Suprapubic skin (tissue), 4 donors: ENCODE data around the gene PODXL2. TPM values are rescaled to one million over a fixed set of nuclear protein-coding genes. Genes with fewer than 3 reads are reported as not detected.
"Not testable (repeated sequence)": the region's sequence is repeated elsewhere in the genome, so short reads cannot be mapped to it uniquely, and the experiment has no call there.

Experiments
- DNase-seq, 2 donors: peaks; one replicate each; pipeline ENCODE4 v3.0.0-alpha.2; 2019; ENCODE audit warnings: low spot score in 2 of 2
- H3K27ac ChIP-seq: fragments of 200-600 bp; sonication (generic); one replicate; pipeline ENCODE4 v1.5.1; 2019
- H3K27me3 ChIP-seq: fragments of 200-600 bp; sonication (generic); one replicate; pipeline ENCODE4 v1.5.1; 2019
- H3K36me3 ChIP-seq: fragments of 200-600 bp; sonication (generic); one replicate; pipeline ENCODE4 v1.5.1; 2019
- H3K4me1 ChIP-seq: fragments of 200-600 bp; sonication (generic); one replicate; pipeline ENCODE4 v1.5.1; 2019
- H3K4me3 ChIP-seq: fragments of 200-600 bp; sonication (generic); one replicate; pipeline ENCODE4 v1.5.1; 2019; ENCODE audit warnings: mild to moderate bottlenecking
- H3K9me3 ChIP-seq: fragments of 200-600 bp; sonication (generic); one replicate; pipeline ENCODE4 v1.5.1; 2019
- EP300 ChIP-seq: sonication (generic); formaldehyde crosslinking; IDR thresholded peaks from one replicate; pipeline ENCODE4 v1.6.1; 2017; ENCODE audit warnings: antibody characterized with exemption
- POLR2A ChIP-seq, 2 donors: fragments of 450-650 bp; IDR thresholded peaks; one replicate each; pipeline ENCODE4 v1.6.1; 2017; ENCODE audit warnings: antibody characterized with exemption in 2 of 2, mild to moderate bottlenecking in 2 of 2, moderate library complexity in 2 of 2
- POLR2AphosphoS5 ChIP-seq, 3 donors: sonication (generic); formaldehyde crosslinking; IDR thresholded peaks; one replicate each; pipeline ENCODE4 v1.6.1; 2017; ENCODE audit warnings: antibody characterized with exemption in 3 of 3
- WGBS: methylation state at CpG from one replicate; pipeline ENCODE4 v1.1.5; 2018; 5-methylcytosine and 5-hydroxymethylcytosine counted together
- total RNA-seq, 4 donors: library from RNA; depleted of rRNA; stranded (reverse); fragments of >200 nt; gene quantifications; one replicate each; pipeline ENCODE4 v1.1.0, GENCODE V29; 2016
- TF ChIP-seq, protein P1 (sequence below), 2 donors: fragments of 200-600 bp in 1 of 2; fragments of 450-650 bp in 1 of 2; sonication (generic) in 1 of 2; IDR thresholded peaks; one replicate each; pipeline ENCODE4 v1.5.1; 2016 to 2019; ENCODE audit warnings: antibody characterized with exemption in 2 of 2, mild to moderate bottlenecking in 1 of 2, moderate library complexity in 1 of 2

PODXL2 gene
- total RNA-seq, 4 donors from 2014 or later, result 8.0 to 15.4 (median 11.2) TPM

- Histone ChIP-seq H3K4me3 (no peak overlapping the region), H3K4me1 (peaks cover 36% of the 10 kb centered on the region), H3K36me3 (peaks cover 46% of the 10 kb centered on the region), H3K27me3 (no peaks in the 10 kb centered on the region), H3K9me3 (no peaks in the 10 kb centered on the region), H3K27ac (no peak overlapping the region)
- WGBS, result 88% methylated on average over 8 of the region's 8 CpGs
- no peak for DNase-seq
- TF ChIP-seq POLR2AphosphoS5 (IDR thresholded peaks at IDR 0.05) (no peak), EP300 (no peak)
Measured at GRCh38 chr3:127678315-127678599, 49.3 kb downstream of the PODXL2 start.

- Histone ChIP-seq H3K36me3 (peaks cover 46% of the 10 kb centered on the region), H3K27ac (no peak overlapping the region), H3K27me3 (no peaks in the 10 kb centered on the region), H3K4me1 (peaks cover 35% of the 10 kb centered on the region), H3K9me3 (no peaks in the 10 kb centered on the region), H3K4me3 (no peak overlapping the region)
- peak; percentile 47 to 73 for DNase-seq
- TF ChIP-seq POLR2A (IDR thresholded peaks at IDR 0.05) (no peak), POLR2AphosphoS5 (IDR thresholded peaks at IDR 0.05) (no peak), EP300 (no peak)
- TF ChIP-seq, protein P1, sequence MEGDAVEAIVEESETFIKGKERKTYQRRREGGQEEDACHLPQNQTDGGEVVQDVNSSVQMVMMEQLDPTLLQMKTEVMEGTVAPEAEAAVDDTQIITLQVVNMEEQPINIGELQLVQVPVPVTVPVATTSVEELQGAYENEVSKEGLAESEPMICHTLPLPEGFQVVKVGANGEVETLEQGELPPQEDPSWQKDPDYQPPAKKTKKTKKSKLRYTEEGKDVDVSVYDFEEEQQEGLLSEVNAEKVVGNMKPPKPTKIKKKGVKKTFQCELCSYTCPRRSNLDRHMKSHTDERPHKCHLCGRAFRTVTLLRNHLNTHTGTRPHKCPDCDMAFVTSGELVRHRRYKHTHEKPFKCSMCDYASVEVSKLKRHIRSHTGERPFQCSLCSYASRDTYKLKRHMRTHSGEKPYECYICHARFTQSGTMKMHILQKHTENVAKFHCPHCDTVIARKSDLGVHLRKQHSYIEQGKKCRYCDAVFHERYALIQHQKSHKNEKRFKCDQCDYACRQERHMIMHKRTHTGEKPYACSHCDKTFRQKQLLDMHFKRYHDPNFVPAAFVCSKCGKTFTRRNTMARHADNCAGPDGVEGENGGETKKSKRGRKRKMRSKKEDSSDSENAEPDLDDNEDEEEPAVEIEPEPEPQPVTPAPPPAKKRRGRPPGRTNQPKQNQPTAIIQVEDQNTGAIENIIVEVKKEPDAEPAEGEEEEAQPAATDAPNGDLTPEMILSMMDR (IDR thresholded peaks at IDR 0.05), result no peak
- 69% methylated on average over 11 of the region's 12 CpGs for WGBS
Measured at GRCh38 chr3:127678611-127679533, 49.9 kb downstream of the PODXL2 start.

DNA sequence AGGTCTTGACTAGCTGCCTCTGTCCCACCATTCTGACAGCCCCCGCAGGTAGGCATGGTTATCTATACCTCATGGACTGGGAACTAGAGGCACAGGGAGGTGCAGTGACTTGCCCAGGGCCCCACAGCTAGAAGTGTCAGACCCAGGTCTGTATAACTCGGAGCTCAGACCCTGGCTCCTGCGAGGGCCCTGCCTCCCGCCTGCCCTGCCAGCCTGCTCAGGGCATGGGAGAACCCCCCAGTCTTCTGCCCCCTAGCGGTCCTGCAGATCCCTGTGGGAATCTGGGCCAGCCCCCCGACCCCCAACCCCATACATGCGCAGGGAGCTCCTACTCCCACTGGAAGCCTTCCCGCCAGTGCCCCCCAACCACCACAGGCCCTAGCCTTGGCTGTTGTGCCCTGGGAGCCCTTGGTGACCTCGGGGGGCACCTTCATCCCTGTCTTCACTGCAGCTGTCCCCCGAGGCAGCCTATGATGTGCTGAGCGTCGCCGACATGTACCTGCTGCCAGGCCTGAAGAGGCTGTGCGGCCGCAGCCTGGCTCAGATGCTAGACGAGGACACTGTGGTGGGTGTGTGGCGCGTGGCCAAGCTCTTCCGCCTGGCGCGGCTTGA, 50.7 kb downstream of the PODXL2 start:
- H3K27ac ChIP-seq, result no peak overlapping the region
- no peaks in the 10 kb centered on the region for H3K27me3 ChIP-seq
- peaks cover 28% of the 10 kb centered on the region for H3K4me1 ChIP-seq
- no peaks in the 10 kb centered on the region for H3K9me3 ChIP-seq
- 94% methylated on average over 17 of the region's 21 CpGs for WGBS
- H3K36me3 ChIP-seq, result peaks cover 46% of the 10 kb centered on the region
- peak; percentile 50 to 75 for DNase-seq
- H3K4me3 ChIP-seq, result no peak overlapping the region
- no peak for TF ChIP-seq POLR2A (IDR thresholded peaks at IDR 0.05)
- TF ChIP-seq EP300, result no peak
- no peak for TF ChIP-seq POLR2AphosphoS5 (IDR thresholded peaks at IDR 0.05)
- TF ChIP-seq, protein P1 (IDR thresholded peaks at IDR 0.05), result no peak

DNA sequence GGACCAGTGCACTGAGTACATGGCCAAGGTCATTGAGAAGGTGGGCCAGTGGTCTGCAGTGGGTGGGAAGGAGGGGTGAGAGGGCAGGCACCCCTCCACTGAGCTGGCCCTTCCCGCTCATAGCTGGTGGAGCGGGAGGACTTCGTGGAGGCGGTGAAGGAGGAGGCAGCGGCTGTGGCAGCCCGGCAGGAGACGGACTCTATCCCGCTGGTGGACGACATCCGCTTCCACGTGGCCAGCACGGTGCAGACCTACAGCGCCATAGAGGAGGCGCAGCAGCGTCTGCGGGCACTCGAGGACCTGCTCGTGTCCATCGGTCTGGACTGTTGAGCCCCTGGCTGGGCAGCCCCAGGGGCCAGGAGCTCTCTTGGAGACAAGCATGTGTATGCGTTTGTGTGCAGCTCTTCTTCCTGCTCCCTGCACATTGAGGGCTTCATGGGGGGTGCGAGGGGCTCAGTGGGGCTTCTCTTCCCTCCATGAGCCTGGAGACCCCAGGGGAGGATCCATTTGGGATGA, 51.2 kb downstream of the PODXL2 start:
- H3K4me1 ChIP-seq, result peaks cover 25% of the 10 kb centered on the region
- no peak overlapping the region for H3K4me3 ChIP-seq
- no peaks in the 10 kb centered on the region for H3K9me3 ChIP-seq
- no peak overlapping the region for H3K27ac ChIP-seq
- H3K27me3 ChIP-seq, result no peaks in the 10 kb centered on the region
- peak; percentile 54 to 71 for DNase-seq
- TF ChIP-seq POLR2AphosphoS5 (IDR thresholded peaks at IDR 0.05) (no peak), EP300 (no peak), POLR2A (IDR thresholded peaks at IDR 0.05) (no peak)
- TF ChIP-seq, protein P1 (IDR thresholded peaks at IDR 0.05), result no peak
- WGBS, result 100% methylated on average over 2 of the region's 21 CpGs
- peaks cover 46% of the 10 kb centered on the region for H3K36me3 ChIP-seq

DNA sequence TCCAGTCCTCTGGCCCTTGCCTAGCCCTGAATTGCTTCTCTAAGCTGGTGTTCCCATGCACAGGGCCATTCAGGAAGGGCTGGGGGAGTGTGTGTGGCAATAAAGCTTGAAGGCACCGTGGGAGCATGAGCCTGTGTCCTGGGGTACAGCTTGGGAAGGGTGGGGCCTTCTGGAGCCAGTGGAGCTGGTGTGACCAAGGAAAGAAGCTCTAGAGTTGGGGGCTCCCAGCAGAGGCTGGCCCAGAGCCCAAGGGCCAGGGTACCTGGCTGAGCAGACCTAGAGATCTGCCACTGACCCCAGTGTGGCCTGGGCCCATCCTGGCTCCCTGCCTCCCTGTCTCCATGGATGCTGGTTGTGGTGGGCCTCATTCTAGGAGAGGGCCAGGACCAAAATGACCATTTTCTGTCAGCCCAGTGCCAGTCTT, 51.8 kb downstream of the PODXL2 start:
- peaks cover 20% of the 10 kb centered on the region for H3K4me1 ChIP-seq
- no peak overlapping the region for H3K27ac ChIP-seq

GRCh38 chr3:127682175-127682554, 53.2 kb downstream of the PODXL2 start:
- 94% methylated on average over 6 of the region's 6 CpGs for WGBS
- peaks cover 29% of the 10 kb centered on the region for H3K36me3 ChIP-seq
- H3K27me3 ChIP-seq, H3K4me3 ChIP-seq, H3K4me1 ChIP-seq, H3K27ac ChIP-seq, H3K9me3 ChIP-seq: not testable (repeated sequence)
- peak in 1 of 2 donors; percentile 57 for DNase-seq

More for the DNA sequence above, 51.8 kb downstream of the PODXL2 start:
- WGBS, result 93% methylated on average over 1 of the region's 1 CpG
- Histone ChIP-seq H3K4me3 (no peak overlapping the region), H3K36me3 (peaks cover 43% of the 10 kb centered on the region), H3K9me3 (no peaks in the 10 kb centered on the region), H3K27me3 (no peaks in the 10 kb centered on the region)
- TF ChIP-seq EP300 (no peak), POLR2A (IDR thresholded peaks at IDR 0.05) (no peak), POLR2AphosphoS5 (IDR thresholded peaks at IDR 0.05) (no peak)
- TF ChIP-seq, protein P1 (IDR thresholded peaks at IDR 0.05), result no peak
- DNase-seq, result peak in 1 of 2 donors; percentile 51
